HG03103 (cell line): ENCODE results near the gene RGS17.
"Not testable (repeated sequence)": the region's sequence is repeated elsewhere in the genome, so short reads cannot be mapped to it uniquely, and the experiment has no call there.

ENCODE experiments used
- ATAC-seq: cut with Tn5 transposase; IDR thresholded peaks from one replicate; pipeline ENCODE4 v1.9.1; 2021; ENCODE audit warnings: low read depth; ENCODE audit not compliant: unreplicated experiment

The RGS17 gene

GRCh38 chr6:153000243-153000642 lies 130.8 kb downstream of the RGS17 start:
- no peak for ATAC-seq

GRCh38 chr6:152999538-152999937 lies 131.5 kb downstream of the RGS17 start:
- ATAC-seq, result not testable (repeated sequence)

GRCh38 chr6:152993847-152994246 lies 137.2 kb downstream of the RGS17 start:
- no peak for ATAC-seq

GRCh38 chr6:152993431-152993830 lies 137.7 kb downstream of the RGS17 start:
- ATAC-seq, result no peak

GRCh38 chr6:152986978-152987377 lies 144.1 kb downstream of the RGS17 start:
- no peak for ATAC-seq

GRCh38 chr6:152985300-152985699 lies 145.8 kb downstream of the RGS17 start:
- ATAC-seq, result not testable (repeated sequence)

GRCh38 chr6:152984513-152984872 lies 146.6 kb downstream of the RGS17 start:
- ATAC-seq, result peak; percentile 26

- ATAC-seq, result peak; percentile 18
Observed at GRCh38 chr6:152983637-152984512, 147.2 kb downstream of the RGS17 start.

- peak; percentile 77 for ATAC-seq
Observed at GRCh38 chr6:152982904-152983636, 148.0 kb downstream of the RGS17 start, which contains the start of gene FBXO5. Gene FBXO5, minus strand, starts transcription at chr6:152983041. Its CDS starts 82 bp downstream, at chr6:152982959.

- ATAC-seq, result no peak
Observed at GRCh38 chr6:152981989-152982903, 148.8 kb downstream of the RGS17 start.

GRCh38 chr6:152981219-152981618 lies 149.9 kb downstream of the RGS17 start:
- ATAC-seq, result no peak

GRCh38 chr6:152980656-152981055 lies 150.4 kb downstream of the RGS17 start:
- ATAC-seq, result no peak

- no peak for ATAC-seq
Observed at GRCh38 chr6:152979116-152979515, 152.0 kb downstream of the RGS17 start.

- ATAC-seq, result no peak
Observed at GRCh38 chr6:152978058-152978457, 153.0 kb downstream of the RGS17 start.

GRCh38 chr6:152977556-152977955 lies 153.5 kb downstream of the RGS17 start:
- no peak for ATAC-seq

- ATAC-seq, result no peak
Observed at GRCh38 chr6:152976749-152977148, 154.3 kb downstream of the RGS17 start.

GRCh38 chr6:152975204-152975915 lies 155.7 kb downstream of the RGS17 start:
- ATAC-seq, result peak; percentile 45

GRCh38 chr6:152973916-152974315 lies 157.2 kb downstream of the RGS17 start:
- ATAC-seq, result no peak

GRCh38 chr6:152969688-152970418 lies 161.2 kb downstream of the RGS17 start:
- ATAC-seq, result no peak
